ENCODE data around the gene POT1.

POT1 gene

GRCh38 chr7:124775422-124775821 is 154.2 kb downstream of the POT1 start:
- TF ChIP-seq, protein P1, sequence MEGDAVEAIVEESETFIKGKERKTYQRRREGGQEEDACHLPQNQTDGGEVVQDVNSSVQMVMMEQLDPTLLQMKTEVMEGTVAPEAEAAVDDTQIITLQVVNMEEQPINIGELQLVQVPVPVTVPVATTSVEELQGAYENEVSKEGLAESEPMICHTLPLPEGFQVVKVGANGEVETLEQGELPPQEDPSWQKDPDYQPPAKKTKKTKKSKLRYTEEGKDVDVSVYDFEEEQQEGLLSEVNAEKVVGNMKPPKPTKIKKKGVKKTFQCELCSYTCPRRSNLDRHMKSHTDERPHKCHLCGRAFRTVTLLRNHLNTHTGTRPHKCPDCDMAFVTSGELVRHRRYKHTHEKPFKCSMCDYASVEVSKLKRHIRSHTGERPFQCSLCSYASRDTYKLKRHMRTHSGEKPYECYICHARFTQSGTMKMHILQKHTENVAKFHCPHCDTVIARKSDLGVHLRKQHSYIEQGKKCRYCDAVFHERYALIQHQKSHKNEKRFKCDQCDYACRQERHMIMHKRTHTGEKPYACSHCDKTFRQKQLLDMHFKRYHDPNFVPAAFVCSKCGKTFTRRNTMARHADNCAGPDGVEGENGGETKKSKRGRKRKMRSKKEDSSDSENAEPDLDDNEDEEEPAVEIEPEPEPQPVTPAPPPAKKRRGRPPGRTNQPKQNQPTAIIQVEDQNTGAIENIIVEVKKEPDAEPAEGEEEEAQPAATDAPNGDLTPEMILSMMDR (conservative IDR thresholded peaks at IDR 0.05) = no peak
- TF ChIP-seq ZFX (IDR thresholded peaks at IDR 0.05) = no peak
- no peak overlapping the region for H3K27ac ChIP-seq

DNA sequence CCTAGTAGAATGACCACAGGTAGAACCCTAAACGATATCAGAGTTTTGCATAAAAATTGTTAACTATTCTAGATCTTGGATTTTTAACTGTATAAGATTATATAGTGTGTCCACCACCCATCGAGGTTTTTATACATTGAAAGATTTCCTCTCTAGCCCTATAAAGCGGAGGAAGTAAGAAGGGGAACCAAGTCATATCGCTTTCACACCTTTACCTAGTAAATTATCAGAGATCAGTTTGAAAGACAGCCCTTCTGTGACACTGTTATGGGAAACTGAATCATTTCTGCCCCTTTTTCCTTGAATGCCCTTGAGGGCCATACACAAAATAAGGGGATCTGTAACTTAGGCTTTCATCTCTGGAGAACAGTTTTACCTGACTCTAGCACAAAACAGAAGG is 155.7 kb downstream of the POT1 start:
- TF ChIP-seq, protein P1 (conservative IDR thresholded peaks at IDR 0.05) = no peak
- TF ChIP-seq ZFX (IDR thresholded peaks at IDR 0.05) = no peak
- no peak overlapping the region for H3K27ac ChIP-seq

DNA sequence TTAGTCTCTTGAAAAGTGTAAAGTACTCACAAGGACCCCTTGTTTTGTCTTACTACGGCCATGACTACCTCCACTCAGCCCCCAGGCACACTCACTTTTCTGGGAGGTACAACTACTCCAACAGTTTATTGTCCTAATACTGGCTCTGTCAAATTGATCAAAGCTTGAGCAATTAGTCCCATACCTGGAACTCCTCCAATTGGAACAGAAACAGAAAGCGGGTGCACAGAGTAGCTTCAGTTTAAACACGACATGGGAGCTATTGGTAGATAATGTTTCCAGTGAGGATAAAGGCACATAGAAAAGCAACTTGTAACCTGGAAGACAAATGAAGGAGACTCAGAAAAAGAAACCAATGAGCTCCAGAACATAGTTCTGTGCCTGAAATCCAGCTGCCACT is 156.3 kb downstream of the POT1 start:
- H3K27ac ChIP-seq = no peak overlapping the region
- no peak for TF ChIP-seq ZFX (IDR thresholded peaks at IDR 0.05)
- TF ChIP-seq, protein P1 (conservative IDR thresholded peaks at IDR 0.05) = no peak

Measured in C4-2B (cell line).